Measurements from ENCODE around the gene SKOR1.

DNA sequence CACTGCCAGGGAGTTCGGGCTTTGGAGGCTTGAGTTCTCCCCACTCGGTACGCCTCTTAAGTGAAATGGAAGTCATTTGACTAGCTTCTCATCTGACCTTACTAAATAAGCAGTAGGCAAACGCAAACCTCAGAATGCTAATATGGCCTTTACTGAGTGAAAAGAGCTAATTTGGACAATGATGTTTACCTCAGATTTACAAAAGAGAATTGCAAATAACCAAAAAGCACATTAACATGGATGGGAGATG lies 16.1 kb downstream of the SKOR1 start:
- no peak for TF ChIP-seq SIN3A (IDR thresholded peaks at IDR 0.05; ENCODE audit: borderline replicate concordance, insufficient read depth, low read length)
- TF ChIP-seq, protein P1, sequence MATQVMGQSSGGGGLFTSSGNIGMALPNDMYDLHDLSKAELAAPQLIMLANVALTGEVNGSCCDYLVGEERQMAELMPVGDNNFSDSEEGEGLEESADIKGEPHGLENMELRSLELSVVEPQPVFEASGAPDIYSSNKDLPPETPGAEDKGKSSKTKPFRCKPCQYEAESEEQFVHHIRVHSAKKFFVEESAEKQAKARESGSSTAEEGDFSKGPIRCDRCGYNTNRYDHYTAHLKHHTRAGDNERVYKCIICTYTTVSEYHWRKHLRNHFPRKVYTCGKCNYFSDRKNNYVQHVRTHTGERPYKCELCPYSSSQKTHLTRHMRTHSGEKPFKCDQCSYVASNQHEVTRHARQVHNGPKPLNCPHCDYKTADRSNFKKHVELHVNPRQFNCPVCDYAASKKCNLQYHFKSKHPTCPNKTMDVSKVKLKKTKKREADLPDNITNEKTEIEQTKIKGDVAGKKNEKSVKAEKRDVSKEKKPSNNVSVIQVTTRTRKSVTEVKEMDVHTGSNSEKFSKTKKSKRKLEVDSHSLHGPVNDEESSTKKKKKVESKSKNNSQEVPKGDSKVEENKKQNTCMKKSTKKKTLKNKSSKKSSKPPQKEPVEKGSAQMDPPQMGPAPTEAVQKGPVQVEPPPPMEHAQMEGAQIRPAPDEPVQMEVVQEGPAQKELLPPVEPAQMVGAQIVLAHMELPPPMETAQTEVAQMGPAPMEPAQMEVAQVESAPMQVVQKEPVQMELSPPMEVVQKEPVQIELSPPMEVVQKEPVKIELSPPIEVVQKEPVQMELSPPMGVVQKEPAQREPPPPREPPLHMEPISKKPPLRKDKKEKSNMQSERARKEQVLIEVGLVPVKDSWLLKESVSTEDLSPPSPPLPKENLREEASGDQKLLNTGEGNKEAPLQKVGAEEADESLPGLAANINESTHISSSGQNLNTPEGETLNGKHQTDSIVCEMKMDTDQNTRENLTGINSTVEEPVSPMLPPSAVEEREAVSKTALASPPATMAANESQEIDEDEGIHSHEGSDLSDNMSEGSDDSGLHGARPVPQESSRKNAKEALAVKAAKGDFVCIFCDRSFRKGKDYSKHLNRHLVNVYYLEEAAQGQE (IDR thresholded peaks at IDR 0.05; ENCODE audit: insufficient read depth in 1 of 2, low read depth in 2 of 2, low read length in 2 of 2) = no peak

Data from PFSK-1 (cell line).